GM18951 (cell line): ENCODE results near the gene PCDHA7.
"Not testable (repeated sequence)": the region's sequence is repeated elsewhere in the genome, so short reads cannot be mapped to it uniquely, and the experiment has no call there.

Experiments
- POLR2A ChIP-seq: IDR thresholded peaks from 4 replicates; pipeline ENCODE4 v1.6.1; 2011; ENCODE audit warnings: mild to moderate bottlenecking; ENCODE audit not compliant: insufficient read length, insufficient read depth; ENCODE audit errors: extremely low read depth
- in situ Hi-C: fragments of 300-500 bp; cut with MboI; formaldehyde crosslinking; loops from one replicate; pipeline ENCODE4 v1.12.0; 2022; ENCODE audit warnings: low sequenced_read_pairs, mixed read lengths, inconsistent platforms; ENCODE audit not compliant: unreplicated experiment

Gene PCDHA7

GRCh38 chr5:140862441-140863295 is 28.6 kb downstream of the PCDHA7 start:
- TF ChIP-seq POLR2A = no peak
- in situ Hi-C loops = no loop called here

DNA sequence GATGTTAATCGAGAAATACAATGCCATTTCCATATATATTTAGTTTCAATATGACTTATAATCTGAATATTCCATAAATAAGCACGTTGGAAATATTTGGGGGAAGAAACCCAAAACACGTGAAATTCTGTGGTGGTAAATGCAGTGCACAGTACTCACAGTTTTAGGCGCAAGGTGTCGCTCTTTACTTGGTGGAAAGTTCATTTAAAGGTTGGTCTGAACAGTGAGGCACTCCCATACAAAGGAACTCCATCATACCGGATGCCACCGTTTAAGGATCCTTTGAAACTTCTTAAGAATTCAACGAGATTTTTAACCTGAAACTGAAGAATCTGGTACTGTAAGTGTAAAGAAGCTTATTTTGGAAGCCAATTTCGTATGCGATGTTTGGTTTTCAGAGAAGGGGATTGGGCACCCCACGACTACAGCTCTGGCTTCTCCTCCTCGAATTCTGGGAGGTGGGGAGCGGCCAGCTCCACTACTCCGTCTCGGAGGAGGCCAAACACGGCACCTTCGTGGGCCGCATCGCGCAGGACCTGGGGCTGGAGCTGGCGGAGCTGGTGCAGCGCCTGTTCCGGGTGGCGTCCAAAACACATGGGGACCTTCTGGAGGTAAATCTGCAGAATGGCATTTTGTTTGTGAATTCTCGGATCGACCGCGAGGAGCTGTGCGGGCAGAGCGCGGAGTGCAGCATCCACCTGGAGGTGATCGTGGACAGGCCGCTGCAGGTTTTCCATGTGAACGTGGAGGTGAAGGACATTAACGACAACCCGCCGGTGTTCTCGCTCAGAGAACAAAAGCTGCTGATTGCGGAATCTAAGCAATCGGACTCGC is 34.9 kb downstream of the PCDHA7 start, which contains the start of gene PCDHA11:
PCDHA11 (plus strand) TSS at position 237 of the 834 bp plus-strand sequence; CDS start at position 384, 147 bp downstream.
- in situ Hi-C loops = no loop called here
- no peak for TF ChIP-seq POLR2A

DNA sequence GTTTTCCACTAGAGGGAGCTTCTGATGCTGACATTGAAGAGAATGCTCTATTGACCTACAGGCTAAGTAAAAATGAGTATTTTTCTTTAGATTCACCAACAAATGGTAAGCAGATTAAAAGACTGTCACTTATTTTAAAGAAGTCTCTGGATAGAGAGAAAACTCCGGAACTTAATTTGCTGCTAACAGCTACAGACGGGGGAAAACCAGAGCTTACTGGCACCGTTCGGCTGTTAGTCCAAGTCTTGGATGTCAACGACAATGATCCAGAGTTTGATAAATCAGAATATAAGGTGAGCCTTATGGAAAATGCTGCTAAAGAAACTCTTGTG is 35.5 kb downstream of the PCDHA7 start:
- TF ChIP-seq POLR2A = no peak
- in situ Hi-C loops = no loop called here

- in situ Hi-C loops = no loop called here
- no peak for TF ChIP-seq POLR2A
Observed at GRCh38 chr5:140870221-140871201, 36.4 kb downstream of the PCDHA7 start.

DNA sequence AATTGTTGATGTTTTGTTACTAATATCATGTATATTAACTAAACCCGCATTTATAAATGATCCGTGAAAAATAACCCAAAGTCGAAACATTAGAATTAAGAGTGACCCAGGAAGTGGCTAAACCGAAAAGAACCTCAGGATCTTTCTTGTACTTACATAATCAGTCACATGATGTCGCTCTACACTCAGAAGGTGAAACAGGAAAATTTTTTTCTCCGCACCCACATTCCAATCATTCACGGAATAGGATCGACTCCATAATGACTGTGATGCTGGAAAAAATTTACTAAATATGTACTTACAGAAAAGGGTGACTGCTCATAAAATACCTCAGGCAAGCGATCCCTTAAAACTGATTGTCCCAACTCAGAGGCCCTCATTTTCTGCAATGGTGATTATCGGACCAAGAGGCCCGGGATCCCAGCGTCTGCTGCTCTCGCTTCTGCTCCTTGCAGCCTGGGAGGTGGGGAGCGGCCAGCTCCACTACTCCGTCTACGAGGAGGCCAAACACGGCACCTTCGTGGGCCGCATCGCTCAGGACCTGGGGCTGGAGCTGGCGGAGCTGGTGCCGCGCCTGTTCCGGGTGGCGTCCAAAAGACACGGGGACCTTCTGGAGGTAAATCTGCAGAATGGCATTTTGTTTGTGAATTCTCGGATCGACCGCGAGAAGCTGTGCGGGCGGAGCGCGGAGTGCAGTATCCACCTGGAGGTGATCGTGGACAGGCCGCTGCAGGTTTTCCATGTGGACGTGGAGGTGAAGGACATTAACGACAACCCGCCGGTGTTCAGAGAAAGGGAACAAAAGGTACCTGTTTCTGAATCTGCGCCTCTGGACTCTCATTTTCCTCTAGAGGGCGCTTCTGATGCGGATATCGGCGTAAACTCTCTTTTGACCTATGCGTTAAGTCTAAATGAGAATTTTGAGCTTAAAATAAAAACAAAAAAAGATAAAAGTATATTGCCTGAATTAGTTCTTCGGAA is 41.3 kb downstream of the PCDHA7 start, which contains the start of gene PCDHA12:
PCDHA12 (plus strand) TSS at position 224 of the 981 bp plus-strand sequence; CDS start at position 389, 165 bp downstream.
- TF ChIP-seq POLR2A = no peak
- in situ Hi-C loops = no loop called here

DNA sequence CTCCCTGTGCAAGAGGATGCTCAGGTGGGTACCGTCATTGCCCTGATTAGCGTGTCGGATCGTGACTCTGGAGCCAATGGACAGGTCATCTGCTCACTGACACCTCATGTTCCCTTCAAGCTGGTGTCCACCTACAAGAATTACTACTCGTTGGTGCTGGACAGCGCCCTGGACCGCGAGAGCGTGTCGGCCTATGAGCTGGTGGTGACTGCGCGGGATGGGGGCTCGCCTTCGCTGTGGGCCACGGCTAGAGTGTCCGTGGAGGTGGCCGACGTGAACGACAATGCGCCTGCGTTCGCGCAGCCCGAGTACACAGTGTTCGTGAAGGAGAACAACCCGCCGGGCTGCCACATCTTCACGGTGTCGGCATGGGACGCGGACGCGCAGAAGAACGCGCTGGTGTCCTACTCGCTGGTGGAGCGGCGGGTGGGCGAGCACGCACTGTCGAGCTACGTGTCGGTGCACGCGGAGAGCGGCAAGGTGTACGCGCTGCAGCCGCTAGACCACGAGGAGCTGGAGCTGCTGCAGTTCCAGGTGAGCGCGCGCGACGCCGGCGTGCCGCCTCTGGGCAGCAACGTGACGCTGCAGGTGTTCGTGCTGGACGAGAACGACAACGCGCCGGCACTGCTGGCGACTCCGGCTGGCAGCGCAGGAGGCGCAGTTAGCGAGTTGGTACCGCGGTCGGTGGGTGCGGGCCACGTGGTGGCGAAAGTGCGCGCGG is 42.6 kb downstream of the PCDHA7 start:
- in situ Hi-C loops = not testable (repeated sequence)

- in situ Hi-C loops = no loop called here
- no peak for TF ChIP-seq POLR2A
Observed at GRCh38 chr5:140877262-140877581, 43.2 kb downstream of the PCDHA7 start.

GRCh38 chr5:140881889-140882590 is 48.0 kb downstream of the PCDHA7 start, which contains the start of gene PCDHA13:
TSS of gene PCDHA13 (plus strand) at chr5:140882124. CDS start at chr5:140882269, 145 bp downstream.
- in situ Hi-C loops = no loop called here
- no peak for TF ChIP-seq POLR2A

- in situ Hi-C loops = no loop called here
- no peak for TF ChIP-seq POLR2A
Observed at GRCh38 chr5:140882591-140882899, 48.5 kb downstream of the PCDHA7 start.

DNA sequence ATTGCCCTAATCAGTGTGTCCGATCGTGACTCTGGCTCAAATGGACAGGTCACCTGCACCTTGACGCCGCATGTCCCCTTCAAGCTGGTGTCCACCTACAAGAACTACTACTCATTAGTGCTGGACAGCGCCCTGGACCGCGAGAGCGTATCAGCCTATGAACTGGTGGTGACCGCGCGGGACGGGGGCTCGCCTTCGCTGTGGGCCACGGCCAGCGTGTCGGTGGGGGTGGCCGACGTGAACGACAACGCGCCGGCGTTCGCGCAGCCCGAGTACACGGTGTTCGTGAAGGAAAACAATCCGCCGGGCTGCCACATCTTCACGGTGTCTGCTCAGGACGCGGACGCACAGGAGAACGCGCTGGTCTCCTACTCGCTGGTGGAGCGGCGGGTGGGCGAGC is 49.3 kb downstream of the PCDHA7 start:
- no peak for TF ChIP-seq POLR2A
- in situ Hi-C loops = no loop called here
